Cardiac muscle cell (in vitro differentiated cells and primary cell): ENCODE data around the gene SMCO2. TPM values are rescaled to one million over a fixed set of nuclear protein-coding genes. Genes with fewer than 3 reads are reported as not detected.
A peak's percentile ranks its signal among the peaks of the same experiment; 100 is the strongest.

Experiments used
- DNase-seq, 2 donors: peaks; one replicate each; pipeline versions ENCODE4 v3.0.0 to v3.0.0-alpha.2; 2010 to 2017; ENCODE audit warnings: low read depth in 1 of 2, low spot score in 1 of 2
- H3K27ac ChIP-seq: fragments of 200-600 bp; sonication (generic); 2 replicates; pipeline ENCODE4 v1.5.1; 2016
- H3K27me3 ChIP-seq: fragments of 200-600 bp; sonication (generic); 2 replicates; pipeline ENCODE4 v1.6.0; 2016; ENCODE audit warnings: control low read depth
- H3K36me3 ChIP-seq: fragments of 200-600 bp; sonication (generic); 2 replicates; pipeline ENCODE4 v1.5.1; 2016; ENCODE audit warnings: control low read depth
- H3K4me1 ChIP-seq: fragments of 200-600 bp; sonication (generic); 2 replicates; pipeline ENCODE4 v1.8.1; 2017; ENCODE audit warnings: low read depth, mild to moderate bottlenecking, mixed run types
- H3K4me3 ChIP-seq: fragments of 200-600 bp; sonication (generic); 2 replicates; pipeline ENCODE4 v1.5.1; 2016; ENCODE audit warnings: mild to moderate bottlenecking
- H3K9me3 ChIP-seq: fragments of 200-600 bp; sonication (generic); 2 replicates; pipeline ENCODE4 v1.5.1; 2017; ENCODE audit warnings: low read depth, mild to moderate bottlenecking, control low read depth
- CTCF ChIP-seq: IDR thresholded peaks from 2 replicates; pipeline ENCODE4 v1.5.1; 2012; ENCODE audit warnings: low read depth, mild to moderate bottlenecking, low read length
- polyA plus RNA-seq: library from polyadenylated mRNA; unstranded; fragments of >200 nt; fragmentation: Nextera tagmentation; extraction: Ambion mirVana; gene quantifications from 2 replicates; pipeline ENCODE4 v1.2.1, GENCODE V29; 2016
- total RNA-seq: library from RNA; depleted of rRNA; stranded (reverse); fragments of >200 nt; gene quantifications from 2 replicates; pipeline ENCODE4 v1.2.3, GENCODE V29; 2016

The SMCO2 gene
- total and polyA plus RNA-seq, 2 experiments from 2014 or later = not detected

- Histone ChIP-seq H3K36me3 (no peaks in the 10 kb centered on the region), H3K4me1 (no peaks in the 10 kb centered on the region), H3K27ac (no peak overlapping the region), H3K27me3 (no peaks in the 10 kb centered on the region), H3K4me3 (no peak overlapping the region), H3K9me3 (no peaks in the 10 kb centered on the region)
- TF ChIP-seq CTCF = no peak
- peak in 1 of 2 donors; percentile 47 for DNase-seq
These were observed 6.9 kb downstream of the SMCO2 start for GRCh38 chr12:27453421-27453820.

- no peaks in the 10 kb centered on the region for H3K9me3 ChIP-seq
- DNase-seq = no peak
- no peak for TF ChIP-seq CTCF
- H3K36me3 ChIP-seq = no peaks in the 10 kb centered on the region
- H3K4me1 ChIP-seq = no peaks in the 10 kb centered on the region
- H3K27ac ChIP-seq = no peak overlapping the region
- H3K27me3 ChIP-seq = no peaks in the 10 kb centered on the region
- H3K4me3 ChIP-seq = no peak overlapping the region
These were observed 9.1 kb downstream of the SMCO2 start for GRCh38 chr12:27455589-27455988.

GRCh38 chr12:27456618-27457017 lies 10.1 kb downstream of the SMCO2 start:
- DNase-seq = no peak
- Histone ChIP-seq H3K9me3 (no peaks in the 10 kb centered on the region), H3K27ac (no peak overlapping the region), H3K36me3 (no peaks in the 10 kb centered on the region), H3K27me3 (no peaks in the 10 kb centered on the region), H3K4me1 (no peaks in the 10 kb centered on the region), H3K4me3 (no peak overlapping the region)
- TF ChIP-seq CTCF = no peak

GRCh38 chr12:27460471-27460978 lies 14.0 kb downstream of the SMCO2 start:
- Histone ChIP-seq H3K27ac (no peak overlapping the region), H3K4me3 (no peak overlapping the region), H3K27me3 (no peaks in the 10 kb centered on the region), H3K9me3 (no peaks in the 10 kb centered on the region), H3K36me3 (no peaks in the 10 kb centered on the region), H3K4me1 (no peaks in the 10 kb centered on the region)
- TF ChIP-seq CTCF = no peak
- DNase-seq = peak in 1 of 2 donors; percentile 77

- Histone ChIP-seq H3K27me3 (no peaks in the 10 kb centered on the region), H3K36me3 (no peaks in the 10 kb centered on the region), H3K4me3 (no peak overlapping the region), H3K9me3 (no peaks in the 10 kb centered on the region), H3K4me1 (no peaks in the 10 kb centered on the region), H3K27ac (no peak overlapping the region)
- peak in 1 of 2 donors; percentile 92 for DNase-seq
- TF ChIP-seq CTCF = no peak
These were observed 15.7 kb downstream of the SMCO2 start for GRCh38 chr12:27462151-27462694.
